Right cardiac atrium (tissue), 5 donors: ENCODE results near the gene MET. TPM values are rescaled to one million over a fixed set of nuclear protein-coding genes. Genes with fewer than 3 reads are reported as not detected.
"Not testable (repeated sequence)": the region's sequence is repeated elsewhere in the genome, so short reads cannot be mapped to it uniquely, and the experiment has no call there.

Source experiments
- ATAC-seq, 2 donors: fragments of 200-7000 bp; cut with Tn5 transposase; one replicate each; pipeline versions ENCODE4 v1.8.0 to v1.9.1; 2020; ENCODE audit warnings: moderate library complexity in 2 of 2, mild to moderate bottlenecking in 1 of 2
- DNase-seq, 3 donors: peaks; one replicate each; pipeline ENCODE4 v3.0.0-alpha.2; 2020
- H3K27ac ChIP-seq: one replicate; pipeline ENCODE4 v1.5.1; 2013; ENCODE audit warnings: mild to moderate bottlenecking, low read length, control low read depth, moderate library complexity
- H3K27me3 ChIP-seq: one replicate; pipeline ENCODE4 v1.6.1; 2013; ENCODE audit not compliant: control insufficient read depth, insufficient read depth
- H3K4me1 ChIP-seq: one replicate; pipeline ENCODE4 v1.6.1; 2013; ENCODE audit warnings: low read length; ENCODE audit not compliant: control insufficient read depth, insufficient read depth
- H3K4me3 ChIP-seq: one replicate; pipeline ENCODE4 v1.5.1; 2013; ENCODE audit warnings: low read length, control low read depth
- H3K9me3 ChIP-seq: one replicate; pipeline ENCODE4 v1.6.1; 2013; ENCODE audit warnings: low read length; ENCODE audit not compliant: control insufficient read depth
- WGBS: extraction: QIAGEN DNeasy Blood & Tissue Kit; methylation state at CpG from one replicate; pipeline ENCODE4 v1.1.7; 2013; 5-methylcytosine and 5-hydroxymethylcytosine counted together
- intact Hi-C, 4 donors: fragments of 100-400 bp; cut with DNase I; formaldehyde crosslinking; loops; one replicate each; pipeline versions ENCODE4 v1.11.0 to v1.14.0; 2022 to 2023
- polyA plus RNA-seq: library from polyadenylated mRNA; stranded (reverse); fragments of 200-250 nt; gene quantifications from one replicate; pipeline ENCODE4 v1.2.3, GENCODE V29; 2013
- total RNA-seq, 4 donors: library from RNA; stranded (reverse); fragmentation: NEBNext Ultra II Directional; extraction: Animal tissue kit (Norgen Biotek cat#: 25700); gene quantifications; one replicate each; pipeline ENCODE4 v1.2.1, GENCODE V29; 2021
- donor health status: healthy with polysubstance abuse.
- donor health status: DM: no; HTN: yes; CAD: no.
- donor health status: DM: no; HTN: no; CAD: no.
- donor health status: DM: no; HTN: yes; CAD: no; lungs with severe emphysema.
- donor health status: DM: yes; HTN: yes; CAD: no.

Gene MET
- total and polyA plus RNA-seq, 5 donors = 4.1 to 20.0 (median 13.3) TPM

GRCh38 chr7:116641551-116642153, 30.3 kb upstream of the MET start:
- intact Hi-C loops = no loop called here
- no peak overlapping the region for H3K4me3 ChIP-seq
- no peaks in the 10 kb centered on the region for H3K27me3 ChIP-seq
- H3K4me1 ChIP-seq = no peaks in the 10 kb centered on the region
- no peak for ATAC-seq
- H3K27ac ChIP-seq = no peak overlapping the region
- WGBS = 95% methylated on average over 2 of the region's 2 CpGs
- no peaks in the 10 kb centered on the region for H3K9me3 ChIP-seq
- DNase-seq = no peak

GRCh38 chr7:116643148-116643547, 28.8 kb upstream of the MET start:
- H3K4me3 ChIP-seq, H3K4me1 ChIP-seq, H3K27me3 ChIP-seq, DNase-seq, H3K9me3 ChIP-seq, H3K27ac ChIP-seq, intact Hi-C loops, ATAC-seq: not testable (repeated sequence)
- WGBS = 83% methylated on average over 4 of the region's 4 CpGs

DNA sequence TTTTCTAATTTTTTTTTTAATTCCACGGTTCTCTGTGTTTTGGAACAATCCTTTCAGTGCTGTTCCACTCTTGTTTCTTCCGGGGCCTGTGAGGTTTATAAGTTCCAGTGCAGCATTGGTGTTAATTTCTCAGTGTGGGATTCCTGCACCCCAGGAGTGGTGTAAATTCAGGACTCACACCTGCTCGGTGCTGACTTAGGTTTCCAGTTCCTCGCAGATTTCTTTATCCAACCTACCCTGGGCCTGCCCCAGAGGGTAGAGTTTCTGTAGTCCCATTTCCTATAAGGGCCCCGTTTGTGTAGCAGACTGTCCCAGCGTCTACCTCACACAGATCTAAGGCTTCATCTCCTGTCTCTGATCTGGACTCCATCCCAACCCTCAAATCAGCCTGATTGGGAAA, 27.4 kb upstream of the MET start:
- no peaks in the 10 kb centered on the region for H3K27me3 ChIP-seq
- peaks cover 2% of the 10 kb centered on the region for H3K4me1 ChIP-seq
- no peak overlapping the region for H3K27ac ChIP-seq
- 70% methylated on average over 6 of the region's 6 CpGs for WGBS
- no peak overlapping the region for H3K4me3 ChIP-seq
- no peaks in the 10 kb centered on the region for H3K9me3 ChIP-seq
- intact Hi-C loops = no loop called here
- no peak for DNase-seq
- no peak for ATAC-seq

DNA sequence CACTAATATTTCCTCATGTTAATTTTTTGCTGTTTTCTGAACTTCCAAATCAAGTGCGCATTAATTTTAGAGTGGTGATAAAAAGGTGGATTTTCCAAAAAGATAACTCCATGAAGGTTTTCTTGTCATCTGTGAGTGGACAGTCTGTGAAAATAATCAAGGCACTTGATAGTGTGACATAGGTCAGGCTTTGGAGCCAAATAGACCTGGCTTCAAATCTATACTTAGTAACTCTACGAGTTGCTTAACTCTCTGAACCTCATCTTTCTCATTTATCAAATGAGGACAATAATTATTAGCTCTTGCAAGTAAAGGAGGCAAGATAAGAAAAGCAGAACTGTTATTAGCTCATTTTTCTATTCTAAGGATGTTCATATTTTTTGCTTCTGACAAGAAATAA, 24.7 kb upstream of the MET start:
- ATAC-seq (no peak), DNase-seq (no peak)
- Histone ChIP-seq H3K27me3 (no peaks in the 10 kb centered on the region), H3K4me1 (peaks cover 2% of the 10 kb centered on the region), H3K9me3 (no peaks in the 10 kb centered on the region), H3K4me3 (no peak overlapping the region), H3K27ac (no peak overlapping the region)
- 58% methylated on average over 2 of the region's 2 CpGs for WGBS
- intact Hi-C loops = no loop called here

GRCh38 chr7:116647861-116648260, 24.1 kb upstream of the MET start:
- Histone ChIP-seq H3K27ac (no peak overlapping the region), H3K4me1 (peaks cover 2% of the 10 kb centered on the region), H3K9me3 (no peaks in the 10 kb centered on the region), H3K4me3 (no peak overlapping the region), H3K27me3 (no peaks in the 10 kb centered on the region)
- DNase-seq (no peak), ATAC-seq (no peak)
- WGBS = 77% methylated on average over 2 of the region's 2 CpGs
- intact Hi-C loops = no loop called here

DNA sequence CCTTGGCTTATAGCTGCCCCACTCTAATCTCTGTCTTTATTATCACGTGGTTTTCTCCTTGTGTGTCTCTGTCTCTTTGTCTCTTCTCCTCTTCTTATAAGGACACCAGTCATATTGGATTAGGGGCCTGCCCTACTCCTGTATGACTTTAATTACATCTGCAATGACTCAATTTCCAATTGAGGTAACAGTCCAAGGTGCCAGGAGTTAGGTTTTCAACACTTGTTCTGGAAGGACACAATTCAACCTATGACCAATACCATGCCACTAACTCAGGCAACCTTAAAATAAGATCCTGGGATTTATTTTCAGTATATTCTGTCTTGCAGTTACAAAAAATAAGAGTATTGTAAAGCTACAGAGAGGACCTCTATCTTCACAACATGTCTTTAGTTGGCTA, 21.6 kb upstream of the MET start:
- intact Hi-C loops = no loop called here
- DNase-seq (no peak), ATAC-seq (no peak)
- WGBS = 68% methylated on average over 1 of the region's 1 CpG
- Histone ChIP-seq H3K27ac (no peak overlapping the region), H3K27me3 (no peaks in the 10 kb centered on the region), H3K4me3 (no peak overlapping the region), H3K9me3 (no peaks in the 10 kb centered on the region), H3K4me1 (peaks cover 2% of the 10 kb centered on the region)

DNA sequence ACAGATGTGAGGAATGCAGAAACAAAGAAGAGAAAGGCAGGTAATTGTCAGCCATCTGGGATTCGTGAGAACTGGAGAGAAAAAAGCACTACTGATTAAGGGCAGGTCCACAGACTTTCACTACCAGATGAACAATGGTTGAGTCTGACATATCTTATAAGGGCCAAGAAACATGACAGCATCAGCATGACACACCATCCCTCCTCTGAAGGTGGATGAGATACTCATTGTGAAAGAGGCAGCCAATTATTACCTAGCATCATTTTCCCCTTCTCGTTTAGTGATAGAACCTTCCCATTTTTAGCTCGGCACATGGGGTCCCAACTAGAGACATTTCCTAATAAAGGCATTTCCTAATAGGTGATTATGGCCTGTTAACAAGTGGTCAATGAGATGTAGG, 19.2 kb upstream of the MET start:
- H3K27me3 ChIP-seq = no peaks in the 10 kb centered on the region
- intact Hi-C loops = no loop called here

DNA sequence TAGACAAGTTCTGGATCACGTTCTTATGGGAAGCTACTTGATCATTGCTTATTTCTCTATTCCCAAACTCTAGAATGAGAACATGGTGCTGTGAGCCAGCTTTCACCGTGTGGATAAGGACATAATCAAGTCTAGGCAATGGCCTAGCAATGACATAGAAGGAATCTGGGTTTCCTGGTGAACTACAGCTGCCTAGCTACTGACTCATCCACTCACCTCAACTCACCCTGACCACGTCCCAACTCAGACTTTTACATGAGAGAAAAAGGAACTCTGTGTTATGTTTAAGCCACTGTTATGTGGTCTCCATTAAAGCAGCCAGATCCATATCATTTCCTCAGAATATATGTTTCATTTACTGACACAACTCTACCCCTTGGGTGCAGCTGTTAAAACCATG, 18.8 kb upstream of the MET start:
- intact Hi-C loops = no loop called here
- Histone ChIP-seq H3K27ac (no peak overlapping the region), H3K27me3 (no peaks in the 10 kb centered on the region), H3K4me3 (no peak overlapping the region), H3K9me3 (no peaks in the 10 kb centered on the region), H3K4me1 (peaks cover under 1% of the 10 kb centered on the region)
- ATAC-seq (peak in 1 of 2 donors; percentile 74), DNase-seq (no peak)
- 63% methylated on average over 3 of the region's 3 CpGs for WGBS

More for the DNA sequence above, 19.2 kb upstream of the MET start:
- DNase-seq = no peak
- 83% methylated on average over 3 of the region's 3 CpGs for WGBS
- Histone ChIP-seq H3K4me3 (no peak overlapping the region), H3K4me1 (peaks cover 2% of the 10 kb centered on the region), H3K27ac (no peak overlapping the region), H3K9me3 (no peaks in the 10 kb centered on the region)
- no peak for ATAC-seq

GRCh38 chr7:116653646-116654045, 18.4 kb upstream of the MET start:
- H3K27me3 ChIP-seq = no peaks in the 10 kb centered on the region
- ATAC-seq (no peak), DNase-seq (no peak)
- no peak overlapping the region for H3K27ac ChIP-seq
- no peak overlapping the region for H3K4me3 ChIP-seq
- WGBS = 54% methylated on average over 2 of the region's 2 CpGs
- H3K4me1 ChIP-seq = no peaks in the 10 kb centered on the region
- no peaks in the 10 kb centered on the region for H3K9me3 ChIP-seq
- intact Hi-C loops = no loop called here

- H3K27me3 ChIP-seq, DNase-seq, H3K9me3 ChIP-seq, ATAC-seq, H3K4me1 ChIP-seq, intact Hi-C loops, H3K4me3 ChIP-seq, H3K27ac ChIP-seq: not testable (repeated sequence)
Measured at GRCh38 chr7:116659248-116659647, 12.7 kb upstream of the MET start.

- H3K27me3 ChIP-seq = no peaks in the 10 kb centered on the region
- no peaks in the 10 kb centered on the region for H3K4me1 ChIP-seq
- ATAC-seq (no peak), DNase-seq (no peak)
- H3K4me3 ChIP-seq = no peak overlapping the region
- H3K9me3 ChIP-seq = no peaks in the 10 kb centered on the region
- intact Hi-C loops = loop anchor here in 1 of 4 donors (10.0 kb wide), 1 partner anchor 67 kb away; no protein-coding TSS in a partner anchor
- H3K27ac ChIP-seq = no peak overlapping the region
Measured at GRCh38 chr7:116661865-116662264, 10.1 kb upstream of the MET start.

GRCh38 chr7:116663744-116664143, 8.3 kb upstream of the MET start:
- Histone ChIP-seq H3K27ac (no peak overlapping the region), H3K4me3 (no peak overlapping the region), H3K27me3 (no peaks in the 10 kb centered on the region), H3K9me3 (no peaks in the 10 kb centered on the region), H3K4me1 (no peaks in the 10 kb centered on the region)
- WGBS = 76% methylated on average over 4 of the region's 4 CpGs
- ATAC-seq (peak in 1 of 2 donors; percentile 69), DNase-seq (peak in 1 of 3 donors; percentile 30)
- intact Hi-C loops = loop anchor here in 1 of 4 donors (10.0 kb wide), 1 partner anchor 69 kb away; no protein-coding TSS in a partner anchor
